Measurements from ENCODE around the gene KSR2.
"Not testable (repeated sequence)": the region's sequence is repeated elsewhere in the genome, so short reads cannot be mapped to it uniquely, and the experiment has no call there.

The KSR2 gene

GRCh38 chr12:117861691-117862090, 107.1 kb downstream of the KSR2 start:
- no peaks in the 10 kb centered on the region for H3K36me3 ChIP-seq (ENCODE audit: control insufficient read depth in 2 of 2, insufficient read depth in 2 of 2, low read length in 2 of 2)
- H3K9ac ChIP-seq (ENCODE audit: low read depth in 1 of 2, low read length in 2 of 2), result no peak overlapping the region
- no peaks in the 10 kb centered on the region for H3K4me1 ChIP-seq (ENCODE audit: control insufficient read depth in 2 of 2, insufficient read depth in 2 of 2, low read length in 2 of 2)
- no peaks in the 10 kb centered on the region for H3K27me3 ChIP-seq (ENCODE audit: control insufficient read depth in 2 of 2, insufficient read depth in 2 of 2, low read length in 2 of 2)
- H3K9me3 ChIP-seq (ENCODE audit: control insufficient read depth in 2 of 2, low read length in 2 of 2), result no peaks in the 10 kb centered on the region
- no peak overlapping the region for H3K27ac ChIP-seq (ENCODE audit: low read depth in 2 of 2, low read length in 2 of 2)
- no peak overlapping the region for H3K4me3 ChIP-seq (ENCODE audit: low read length in 2 of 2)

- not testable (repeated sequence) for H3K9me3 ChIP-seq (ENCODE audit: control insufficient read depth in 2 of 2, low read length in 2 of 2); H3K27me3 ChIP-seq (ENCODE audit: control insufficient read depth in 2 of 2, insufficient read depth in 2 of 2, low read length in 2 of 2); H3K4me1 ChIP-seq (ENCODE audit: control insufficient read depth in 2 of 2, insufficient read depth in 2 of 2, low read length in 2 of 2); H3K36me3 ChIP-seq (ENCODE audit: control insufficient read depth in 2 of 2, insufficient read depth in 2 of 2, low read length in 2 of 2); H3K27ac ChIP-seq (ENCODE audit: low read depth in 2 of 2, low read length in 2 of 2); H3K4me3 ChIP-seq (ENCODE audit: low read length in 2 of 2); H3K9ac ChIP-seq (ENCODE audit: low read depth in 1 of 2, low read length in 2 of 2)
Observed at GRCh38 chr12:117860787-117861290, 108.0 kb downstream of the KSR2 start.

- H3K36me3 ChIP-seq (ENCODE audit: control insufficient read depth in 2 of 2, insufficient read depth in 2 of 2, low read length in 2 of 2), result no peaks in the 10 kb centered on the region
- H3K9me3 ChIP-seq (ENCODE audit: control insufficient read depth in 2 of 2, low read length in 2 of 2), result no peaks in the 10 kb centered on the region
- H3K27me3 ChIP-seq (ENCODE audit: control insufficient read depth in 2 of 2, insufficient read depth in 2 of 2, low read length in 2 of 2), result no peaks in the 10 kb centered on the region
- H3K9ac ChIP-seq (ENCODE audit: low read depth in 1 of 2, low read length in 2 of 2), result no peak overlapping the region
- H3K4me1 ChIP-seq (ENCODE audit: control insufficient read depth in 2 of 2, insufficient read depth in 2 of 2, low read length in 2 of 2), result no peaks in the 10 kb centered on the region
- H3K27ac ChIP-seq (ENCODE audit: low read depth in 2 of 2, low read length in 2 of 2), result no peak overlapping the region
- H3K4me3 ChIP-seq (ENCODE audit: low read length in 2 of 2), result no peak overlapping the region
Observed at GRCh38 chr12:117860111-117860510, 108.7 kb downstream of the KSR2 start.

- Histone ChIP-seq H3K27ac (ENCODE audit: low read depth in 2 of 2, low read length in 2 of 2) (no peak overlapping the region), H3K4me3 (ENCODE audit: low read length in 2 of 2) (no peak overlapping the region), H3K4me1 (ENCODE audit: control insufficient read depth in 2 of 2, insufficient read depth in 2 of 2, low read length in 2 of 2) (peaks cover 0 to 2% of the 10 kb centered on the region in 2 donors), H3K9ac (ENCODE audit: low read depth in 1 of 2, low read length in 2 of 2) (no peak overlapping the region), H3K9me3 (ENCODE audit: control insufficient read depth in 2 of 2, low read length in 2 of 2) (no peaks in the 10 kb centered on the region), H3K27me3 (ENCODE audit: control insufficient read depth in 2 of 2, insufficient read depth in 2 of 2, low read length in 2 of 2) (no peaks in the 10 kb centered on the region), H3K36me3 (ENCODE audit: control insufficient read depth in 2 of 2, insufficient read depth in 2 of 2, low read length in 2 of 2) (no peaks in the 10 kb centered on the region)
Observed at GRCh38 chr12:117857632-117858612, 110.9 kb downstream of the KSR2 start.

DNA sequence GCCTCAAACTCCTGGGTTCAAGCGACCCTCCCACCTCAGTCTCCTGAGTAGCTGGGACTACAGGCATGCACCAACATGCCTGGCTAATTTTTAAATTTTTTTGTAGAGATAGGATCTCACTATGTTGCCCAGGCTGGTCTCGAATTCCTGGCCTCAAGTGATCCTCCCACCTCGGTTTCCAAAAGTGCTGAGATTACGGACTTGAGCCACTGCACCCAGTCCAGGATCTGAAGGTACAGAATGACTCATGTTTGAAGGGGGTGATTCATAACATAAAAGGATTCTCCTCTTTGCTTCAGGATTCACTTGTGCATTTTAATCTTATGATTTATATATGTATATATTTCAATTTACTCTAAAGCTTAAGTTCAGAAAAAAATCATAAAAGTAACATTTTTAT, 111.7 kb downstream of the KSR2 start:
- not testable (repeated sequence) for H3K27me3 ChIP-seq (ENCODE audit: control insufficient read depth in 2 of 2, insufficient read depth in 2 of 2, low read length in 2 of 2); H3K4me1 ChIP-seq (ENCODE audit: control insufficient read depth in 2 of 2, insufficient read depth in 2 of 2, low read length in 2 of 2); H3K4me3 ChIP-seq (ENCODE audit: low read length in 2 of 2); H3K9ac ChIP-seq (ENCODE audit: low read depth in 1 of 2, low read length in 2 of 2); H3K36me3 ChIP-seq (ENCODE audit: control insufficient read depth in 2 of 2, insufficient read depth in 2 of 2, low read length in 2 of 2); H3K27ac ChIP-seq (ENCODE audit: low read depth in 2 of 2, low read length in 2 of 2); H3K9me3 ChIP-seq (ENCODE audit: control insufficient read depth in 2 of 2, low read length in 2 of 2)

- Histone ChIP-seq H3K9me3 (ENCODE audit: control insufficient read depth in 2 of 2, low read length in 2 of 2) (no peaks in the 10 kb centered on the region), H3K27ac (ENCODE audit: low read depth in 2 of 2, low read length in 2 of 2) (no peak overlapping the region), H3K27me3 (ENCODE audit: control insufficient read depth in 2 of 2, insufficient read depth in 2 of 2, low read length in 2 of 2) (no peaks in the 10 kb centered on the region), H3K4me1 (ENCODE audit: control insufficient read depth in 2 of 2, insufficient read depth in 2 of 2, low read length in 2 of 2) (peaks cover 0 to 2% of the 10 kb centered on the region in 2 donors), H3K4me3 (ENCODE audit: low read length in 2 of 2) (no peak overlapping the region), H3K9ac (ENCODE audit: low read depth in 1 of 2, low read length in 2 of 2) (no peak overlapping the region), H3K36me3 (ENCODE audit: control insufficient read depth in 2 of 2, insufficient read depth in 2 of 2, low read length in 2 of 2) (no peaks in the 10 kb centered on the region)
Observed at GRCh38 chr12:117855165-117855564, 113.6 kb downstream of the KSR2 start.

- H3K27me3 ChIP-seq (ENCODE audit: control insufficient read depth in 2 of 2, insufficient read depth in 2 of 2, low read length in 2 of 2), result no peaks in the 10 kb centered on the region
- H3K27ac ChIP-seq (ENCODE audit: low read depth in 2 of 2, low read length in 2 of 2), result peak overlapping the region in 1 of 2 donors; percentile 66
- H3K9ac ChIP-seq (ENCODE audit: low read depth in 1 of 2, low read length in 2 of 2), result no peak overlapping the region
- H3K9me3 ChIP-seq (ENCODE audit: control insufficient read depth in 2 of 2, low read length in 2 of 2), result no peaks in the 10 kb centered on the region
- H3K4me3 ChIP-seq (ENCODE audit: low read length in 2 of 2), result no peak overlapping the region
- H3K4me1 ChIP-seq (ENCODE audit: control insufficient read depth in 2 of 2, insufficient read depth in 2 of 2, low read length in 2 of 2), result peaks cover 0 to 2% of the 10 kb centered on the region in 2 donors
- H3K36me3 ChIP-seq (ENCODE audit: control insufficient read depth in 2 of 2, insufficient read depth in 2 of 2, low read length in 2 of 2), result no peaks in the 10 kb centered on the region
Observed at GRCh38 chr12:117854339-117855012, 114.3 kb downstream of the KSR2 start.

DNA sequence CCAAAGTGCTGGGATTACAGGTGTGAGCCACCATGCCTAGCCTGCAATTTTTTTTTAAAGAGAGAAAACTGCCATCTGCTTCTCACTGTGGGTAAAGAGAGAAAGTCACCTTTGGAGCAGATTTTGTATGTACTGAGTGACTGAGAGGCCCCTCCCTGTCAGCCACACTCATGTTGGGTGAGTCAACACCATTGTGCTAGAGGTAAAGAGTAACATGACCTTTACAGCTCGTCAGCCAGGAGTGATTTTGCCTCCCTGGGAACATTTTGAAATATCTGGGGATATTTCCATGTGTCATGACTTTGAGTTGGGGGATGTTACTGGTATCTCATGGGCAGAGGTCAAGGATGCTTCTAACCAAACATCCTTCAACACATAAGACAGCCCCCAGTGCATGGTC, 115.2 kb downstream of the KSR2 start:
- Histone ChIP-seq H3K27ac (ENCODE audit: low read depth in 2 of 2, low read length in 2 of 2) (peak overlapping the region in 1 of 2 donors; percentile 66), H3K9me3 (ENCODE audit: control insufficient read depth in 2 of 2, low read length in 2 of 2) (no peaks in the 10 kb centered on the region), H3K9ac (ENCODE audit: low read depth in 1 of 2, low read length in 2 of 2) (no peak overlapping the region), H3K36me3 (ENCODE audit: control insufficient read depth in 2 of 2, insufficient read depth in 2 of 2, low read length in 2 of 2) (no peaks in the 10 kb centered on the region), H3K27me3 (ENCODE audit: control insufficient read depth in 2 of 2, insufficient read depth in 2 of 2, low read length in 2 of 2) (no peaks in the 10 kb centered on the region), H3K4me3 (ENCODE audit: low read length in 2 of 2) (no peak overlapping the region), H3K4me1 (ENCODE audit: control insufficient read depth in 2 of 2, insufficient read depth in 2 of 2, low read length in 2 of 2) (peaks cover 0 to 2% of the 10 kb centered on the region in 2 donors)

DNA sequence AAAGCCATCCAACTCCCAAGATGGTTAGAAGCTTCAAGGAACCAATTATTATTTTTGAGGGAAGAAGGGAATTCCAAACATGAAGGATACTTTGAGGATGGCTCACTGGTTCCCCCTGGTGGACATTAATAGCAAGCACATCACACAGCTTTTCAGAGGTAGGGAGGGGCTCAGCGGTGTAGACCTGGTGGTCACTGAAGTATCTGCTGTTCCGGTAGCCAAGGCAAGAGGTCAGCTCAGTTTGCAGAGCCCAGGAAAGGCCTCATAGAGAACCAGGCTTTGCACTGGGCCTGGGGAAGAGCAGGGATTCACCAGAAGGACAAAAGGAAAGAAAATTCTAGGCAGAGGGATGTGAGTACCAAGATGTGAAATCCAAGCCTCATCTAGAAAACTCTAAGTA, 118.7 kb downstream of the KSR2 start:
- Histone ChIP-seq H3K4me3 (ENCODE audit: low read length in 2 of 2) (no peak overlapping the region), H3K9ac (ENCODE audit: low read depth in 1 of 2, low read length in 2 of 2) (no peak overlapping the region), H3K9me3 (ENCODE audit: control insufficient read depth in 2 of 2, low read length in 2 of 2) (no peaks in the 10 kb centered on the region), H3K36me3 (ENCODE audit: control insufficient read depth in 2 of 2, insufficient read depth in 2 of 2, low read length in 2 of 2) (no peaks in the 10 kb centered on the region), H3K4me1 (ENCODE audit: control insufficient read depth in 2 of 2, insufficient read depth in 2 of 2, low read length in 2 of 2) (peaks cover 0 to 2% of the 10 kb centered on the region in 2 donors), H3K27ac (ENCODE audit: low read depth in 2 of 2, low read length in 2 of 2) (no peak overlapping the region), H3K27me3 (ENCODE audit: control insufficient read depth in 2 of 2, insufficient read depth in 2 of 2, low read length in 2 of 2) (no peaks in the 10 kb centered on the region)

GRCh38 chr12:117847371-117847770, 121.4 kb downstream of the KSR2 start:
- H3K9me3 ChIP-seq (ENCODE audit: control insufficient read depth in 2 of 2, low read length in 2 of 2), result peaks cover 0 to 4% of the 10 kb centered on the region in 2 donors
- H3K36me3 ChIP-seq (ENCODE audit: control insufficient read depth in 2 of 2, insufficient read depth in 2 of 2, low read length in 2 of 2), result no peaks in the 10 kb centered on the region
- H3K27me3 ChIP-seq (ENCODE audit: control insufficient read depth in 2 of 2, insufficient read depth in 2 of 2, low read length in 2 of 2), result peaks cover 0 to 2% of the 10 kb centered on the region in 2 donors
- H3K4me1 ChIP-seq (ENCODE audit: control insufficient read depth in 2 of 2, insufficient read depth in 2 of 2, low read length in 2 of 2), result no peaks in the 10 kb centered on the region
- no peak overlapping the region for H3K4me3 ChIP-seq (ENCODE audit: low read length in 2 of 2)
- no peak overlapping the region for H3K27ac ChIP-seq (ENCODE audit: low read depth in 2 of 2, low read length in 2 of 2)
- H3K9ac ChIP-seq (ENCODE audit: low read depth in 1 of 2, low read length in 2 of 2), result no peak overlapping the region

Measured in mucosa of rectum (tissue), 2 donors.